ENCODE data around the gene HLA-DQA1.

- TF ChIP-seq CTCF (IDR thresholded peaks at IDR 0.05) (no peak), POLR2AphosphoS5 (IDR thresholded peaks at IDR 0.05) (no peak)
Observed at GRCh38 chr6:32637883-32638282, 677 bp downstream of the HLA-DQA1 start.

All from suprapubic skin (tissue), 3 donors.